ENCODE measurements around the gene TRIM52.

Gene TRIM52

DNA sequence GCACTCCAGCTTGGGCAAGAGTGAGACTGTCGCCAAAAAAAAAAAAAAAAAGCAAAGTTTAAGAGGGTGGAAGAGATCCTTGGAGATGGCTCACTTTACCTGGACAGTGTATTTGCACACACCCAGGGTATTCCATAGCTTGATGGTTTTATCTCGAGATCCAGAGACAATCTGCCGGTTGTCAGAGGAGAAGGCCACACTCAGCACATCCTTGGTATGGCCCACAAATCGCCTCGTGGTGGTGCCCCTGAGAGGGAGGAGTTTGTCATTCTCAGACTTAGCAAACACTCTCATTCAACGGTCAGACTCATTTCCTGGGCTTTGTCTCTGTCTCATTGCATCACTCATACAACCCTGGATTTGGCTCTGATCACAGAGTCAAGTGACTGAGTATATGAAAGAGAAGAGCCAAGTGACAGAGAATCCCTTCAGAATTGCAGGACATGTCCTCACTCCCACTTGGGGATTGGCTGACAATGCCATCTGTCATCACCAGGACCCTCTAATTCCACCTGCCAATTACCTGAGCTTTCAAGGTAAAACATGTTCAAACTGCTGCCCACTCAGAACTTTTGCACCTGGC lies 19.5 kb downstream of the TRIM52 start:
- peak overlapping the region; percentile 94 for H3K4me3 ChIP-seq (ENCODE audit: low read length)
- TF ChIP-seq, protein P1, sequence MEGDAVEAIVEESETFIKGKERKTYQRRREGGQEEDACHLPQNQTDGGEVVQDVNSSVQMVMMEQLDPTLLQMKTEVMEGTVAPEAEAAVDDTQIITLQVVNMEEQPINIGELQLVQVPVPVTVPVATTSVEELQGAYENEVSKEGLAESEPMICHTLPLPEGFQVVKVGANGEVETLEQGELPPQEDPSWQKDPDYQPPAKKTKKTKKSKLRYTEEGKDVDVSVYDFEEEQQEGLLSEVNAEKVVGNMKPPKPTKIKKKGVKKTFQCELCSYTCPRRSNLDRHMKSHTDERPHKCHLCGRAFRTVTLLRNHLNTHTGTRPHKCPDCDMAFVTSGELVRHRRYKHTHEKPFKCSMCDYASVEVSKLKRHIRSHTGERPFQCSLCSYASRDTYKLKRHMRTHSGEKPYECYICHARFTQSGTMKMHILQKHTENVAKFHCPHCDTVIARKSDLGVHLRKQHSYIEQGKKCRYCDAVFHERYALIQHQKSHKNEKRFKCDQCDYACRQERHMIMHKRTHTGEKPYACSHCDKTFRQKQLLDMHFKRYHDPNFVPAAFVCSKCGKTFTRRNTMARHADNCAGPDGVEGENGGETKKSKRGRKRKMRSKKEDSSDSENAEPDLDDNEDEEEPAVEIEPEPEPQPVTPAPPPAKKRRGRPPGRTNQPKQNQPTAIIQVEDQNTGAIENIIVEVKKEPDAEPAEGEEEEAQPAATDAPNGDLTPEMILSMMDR (IDR thresholded peaks at IDR 0.05; ENCODE audit: insufficient read depth, low read depth, low read length, missing control alignments) = peak; percentile 2
- peak; percentile 94 for DNase-seq (ENCODE audit: low read depth)

DNA sequence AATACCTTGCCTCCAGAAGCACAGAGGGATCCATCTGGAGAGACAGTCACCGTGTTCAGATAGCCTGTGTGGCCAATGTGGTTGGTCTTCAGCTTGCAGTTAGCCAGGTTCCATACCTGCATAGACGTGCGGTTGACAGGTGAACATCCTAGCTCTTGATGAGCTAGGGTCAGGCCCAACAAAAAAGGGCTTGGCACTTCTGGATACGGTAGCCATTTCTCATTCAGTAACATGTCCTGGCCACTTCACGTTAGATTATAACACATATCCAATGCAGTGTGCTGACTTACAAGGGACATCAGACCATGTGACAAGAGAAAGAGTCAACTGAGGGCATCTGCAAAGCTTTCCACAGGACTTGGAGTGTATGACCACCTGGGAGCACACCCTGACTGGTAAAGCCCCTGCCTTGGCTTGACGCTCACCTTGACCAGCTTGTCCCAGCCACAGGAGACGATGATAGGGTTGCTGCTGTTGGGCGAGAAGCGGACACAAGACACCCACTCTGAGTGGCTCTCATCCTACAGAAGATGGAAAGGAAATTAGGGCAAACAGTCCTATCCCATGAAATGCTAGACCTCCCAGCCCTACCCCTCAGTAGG lies 21.8 kb downstream of the TRIM52 start:
- no peak overlapping the region for H3K4me3 ChIP-seq (ENCODE audit: low read length)
- TF ChIP-seq, protein P1 (IDR thresholded peaks at IDR 0.05; ENCODE audit: insufficient read depth, low read depth, low read length, missing control alignments) = no peak
- DNase-seq (ENCODE audit: low read depth) = no peak

DNA sequence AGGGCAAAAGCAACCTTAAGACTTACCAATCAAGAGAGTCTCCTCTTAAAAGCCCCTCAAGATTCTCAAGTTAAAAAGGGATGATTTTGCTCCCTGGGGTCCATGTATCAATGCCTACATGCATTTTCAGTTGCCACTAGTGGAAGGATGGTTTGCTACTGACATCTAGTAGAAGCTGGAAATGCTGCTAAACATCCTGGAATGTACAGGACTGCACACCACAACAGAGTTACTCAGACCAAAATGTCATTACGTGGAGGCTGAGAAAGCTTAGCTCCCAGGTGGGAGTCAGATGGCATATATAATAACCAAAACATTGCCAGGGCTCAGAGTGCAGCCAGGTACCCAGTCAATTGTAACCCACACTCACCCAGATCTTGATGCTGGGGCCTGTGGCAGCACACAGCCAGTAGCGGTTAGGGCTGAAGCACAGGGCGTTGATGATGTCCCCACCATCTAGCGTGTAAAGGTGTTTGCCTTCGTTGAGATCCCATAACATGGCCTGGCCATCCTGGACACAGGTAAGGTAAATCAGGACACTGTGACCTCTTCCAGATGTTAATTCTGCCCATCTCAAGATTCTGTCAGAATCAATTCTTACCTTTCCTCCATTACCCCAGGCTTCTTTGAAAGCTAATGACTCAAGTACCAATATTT lies 23.1 kb downstream of the TRIM52 start:
- TF ChIP-seq, protein P1 (IDR thresholded peaks at IDR 0.05; ENCODE audit: insufficient read depth, low read depth, low read length, missing control alignments) = no peak
- DNase-seq (ENCODE audit: low read depth) = no peak

DNA sequence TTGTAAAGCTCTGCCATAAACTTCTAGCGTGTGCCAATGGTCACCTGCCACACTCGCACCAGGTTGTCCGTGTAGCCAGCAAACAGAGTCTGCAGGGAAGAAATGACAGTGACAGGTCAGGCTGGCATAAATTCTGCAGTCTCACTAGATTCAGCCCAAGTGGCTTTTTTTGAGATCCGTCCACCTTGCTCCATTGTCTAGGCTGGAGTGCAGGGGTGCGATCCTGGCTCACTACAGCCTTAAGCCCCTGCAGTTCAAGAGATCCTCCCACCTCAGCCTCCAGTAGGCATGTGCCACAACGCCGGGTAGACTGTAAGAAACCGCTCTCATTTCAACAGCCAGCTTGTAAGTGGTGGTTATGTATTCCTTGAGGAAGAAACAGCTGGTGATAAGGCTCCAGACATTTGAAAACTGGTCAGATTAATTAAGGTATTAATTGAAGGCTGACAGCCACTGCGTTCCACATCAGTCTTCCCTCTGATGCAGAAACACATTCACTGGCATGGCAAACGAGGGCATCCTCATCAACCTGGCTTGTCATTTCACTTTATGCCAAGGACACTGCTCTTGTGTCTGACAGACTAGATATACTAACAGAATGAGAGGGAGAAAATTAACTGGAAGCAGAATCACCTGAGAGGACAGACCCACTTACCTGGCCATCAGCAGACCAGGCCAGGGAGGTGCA lies 23.8 kb downstream of the TRIM52 start:
- TF ChIP-seq, protein P1 (IDR thresholded peaks at IDR 0.05; ENCODE audit: insufficient read depth, low read depth, low read length, missing control alignments) = no peak
- DNase-seq (ENCODE audit: low read depth) = no peak
- no peak overlapping the region for H3K4me3 ChIP-seq (ENCODE audit: low read length)

More for the DNA sequence above, 23.1 kb downstream of the TRIM52 start:
- H3K4me3 ChIP-seq (ENCODE audit: low read length) = no peak overlapping the region

DNA sequence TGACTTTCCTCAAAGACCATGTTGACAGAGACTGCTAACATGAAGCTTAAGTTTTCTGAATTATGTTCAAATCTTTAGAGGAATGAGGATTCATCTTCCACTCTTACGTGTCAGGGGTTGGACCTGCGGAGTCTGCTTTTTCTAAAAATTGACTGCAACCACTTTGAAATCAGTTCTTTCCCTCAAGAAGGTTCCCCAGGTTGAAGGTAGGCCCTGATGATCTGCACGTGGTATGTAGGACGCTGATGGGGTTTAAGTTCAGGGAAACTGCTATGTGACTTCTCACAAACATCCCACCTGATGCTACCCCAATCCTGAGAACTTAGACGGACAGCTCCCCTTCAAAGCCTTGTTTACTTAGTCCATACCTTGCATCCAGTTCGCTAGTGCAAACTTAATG lies 24.5 kb downstream of the TRIM52 start:
- TF ChIP-seq, protein P1 (IDR thresholded peaks at IDR 0.05; ENCODE audit: insufficient read depth, low read depth, low read length, missing control alignments) = no peak

DNA sequence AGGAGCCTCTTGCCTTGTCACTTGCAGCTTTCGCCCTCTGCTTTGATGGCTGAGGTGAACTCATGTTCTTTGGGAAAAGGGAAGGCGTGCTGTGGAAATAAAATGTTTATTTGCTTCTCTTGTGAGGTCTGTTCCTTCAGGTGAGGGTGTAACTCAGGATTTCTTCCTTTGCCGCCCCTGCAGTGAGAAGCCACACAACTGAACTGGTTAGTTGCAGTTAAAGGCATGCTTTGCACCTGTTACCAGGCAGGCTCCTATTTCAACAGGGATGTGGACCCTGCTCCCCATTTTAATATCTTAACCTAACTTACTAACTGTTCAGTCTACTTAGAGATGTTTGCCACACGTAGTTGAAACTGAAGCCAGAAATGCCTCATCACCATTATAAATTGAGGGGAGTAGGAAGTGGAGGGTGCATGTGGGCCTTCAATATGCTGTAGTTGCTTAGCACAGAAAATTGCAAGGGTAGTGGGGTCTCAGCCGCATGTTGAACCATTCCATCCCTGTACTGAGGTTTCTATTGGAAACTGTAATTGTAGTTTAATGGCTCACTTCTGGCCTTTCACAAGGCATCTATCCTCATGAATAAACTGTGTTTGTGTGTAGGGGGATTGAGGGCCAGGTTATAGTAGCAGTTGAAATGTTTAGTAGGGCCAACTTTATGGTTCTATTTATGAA lies 25.1 kb downstream of the TRIM52 start:
- no peak for DNase-seq (ENCODE audit: low read depth)
- TF ChIP-seq, protein P1 (IDR thresholded peaks at IDR 0.05; ENCODE audit: insufficient read depth, low read depth, low read length, missing control alignments) = no peak
- no peak overlapping the region for H3K4me3 ChIP-seq (ENCODE audit: low read length)

More for the DNA sequence above, 24.5 kb downstream of the TRIM52 start:
- no peak for DNase-seq (ENCODE audit: low read depth)
- no peak overlapping the region for H3K4me3 ChIP-seq (ENCODE audit: low read length)
